K562 (cell line): ENCODE data around the gene TAGLN3. TPM values are rescaled to one million over a fixed set of nuclear protein-coding genes. Genes with fewer than 3 reads are reported as not detected.

Experiments used
- ATAC-seq: fragments of 200-7000 bp; cut with Tn5 transposase; 3 replicates; pipeline ENCODE4 v1.9.1; 2020; ENCODE audit warnings: moderate library complexity
- BruUV-seq: library from RNA; stranded (reverse); fragments of 400-500 nt; replicated peaks from 2 replicates; lab custom pipeline; 2021; lab: Mats Ljungman, UMichigan
- CTCF ChIA-PET: fragments of 300-600 bp; formaldehyde crosslinking; extraction: SDS; loops from one replicate; lab custom pipeline; 2021; ENCODE audit warnings: low intra/inter-chr PET ratio; lab: Yijun Ruan, JAX
- POLR2A ChIA-PET: fragments of 300-600, 350-650 bp; sonication (Branson Sonifier 250); formaldehyde crosslinking; extraction: SDS; loops from one replicate; lab custom pipeline; 2021; ENCODE audit warnings: antibody characterized with exemption, inconsistent platforms; lab: Yijun Ruan, JAX
- DNase-seq, 4 experiments: peaks; one replicate each; pipeline versions ENCODE4 v3.0.0 to v3.0.0-alpha.2; 2011 to 2018; ENCODE audit warnings: low spot score in 3 of 4, mixed read lengths in 3 of 4; ENCODE audit errors: extremely low read depth in 1 of 4
- FAIRE-seq: peaks from 2 replicates; lab custom pipeline; 2011; peaks lifted over from hg19 to GRCh38; lab: Jason Lieb, UNC
- H2AFZ ChIP-seq: 2 replicates; pipeline ENCODE4 v1.6.0; 2011; ENCODE audit warnings: low read depth, low read length, control low read depth, inconsistent platforms
- H3K27ac ChIP-seq: fragments of 200-600 bp; 3 replicates; pipeline ENCODE4 v1.8.0; 2011; ENCODE audit warnings: low read depth, mild to moderate bottlenecking, control low read depth, inconsistent platforms, low read length, moderate library complexity, mixed read lengths; ENCODE audit errors: extremely low read depth
- H3K27me3 ChIP-seq, 2 experiments: fragments of 300-600 bp in 1 of 2; 2 replicates in 1 of 2; 3 replicates in 1 of 2; pipeline versions ENCODE4 v1.6.0 to v1.8.0; 2011; ENCODE audit warnings: inconsistent platforms in 2 of 2, low read length in 2 of 2, mild to moderate bottlenecking in 1 of 2, mixed read lengths in 1 of 2, moderate library complexity in 1 of 2; ENCODE audit not compliant: control insufficient read depth in 2 of 2, insufficient read depth in 2 of 2
- H3K36me3 ChIP-seq: fragments of 300-600 bp; 3 replicates; pipeline ENCODE4 v1.8.0; 2011; ENCODE audit warnings: mild to moderate bottlenecking, low read length, inconsistent platforms; ENCODE audit not compliant: control insufficient read depth, insufficient read depth
- H3K4me1 ChIP-seq, 2 experiments: fragments of 200-600 bp in 1 of 2; replicated peaks in 1 of 2; 2 replicates in 1 of 2; 3 replicates in 1 of 2; pipeline versions ENCODE4 v1.5.1 to v1.8.0; 2011; ENCODE audit warnings: inconsistent platforms in 2 of 2, low read length in 2 of 2, mild to moderate bottlenecking in 1 of 2, mixed read lengths in 1 of 2, moderate library complexity in 1 of 2; ENCODE audit not compliant: control insufficient read depth in 2 of 2, insufficient read depth in 2 of 2
- H3K4me2 ChIP-seq: 2 replicates; pipeline ENCODE4 v1.6.1; 2011; ENCODE audit warnings: low read length, control low read depth, inconsistent platforms, mixed read lengths; ENCODE audit not compliant: insufficient read depth
- H3K4me3 ChIP-seq: fragments of 200-600 bp; sonication (generic), shearing (Covaris generic); 2 replicates; pipeline ENCODE4 v1.5.1; 2016; ENCODE audit warnings: control low read depth, inconsistent platforms
- H3K79me2 ChIP-seq: fragments of 200-600 bp; 3 replicates; pipeline ENCODE4 v1.8.0; 2011; ENCODE audit warnings: low read length, inconsistent platforms; ENCODE audit not compliant: control insufficient read depth, insufficient read depth
- H3K9ac ChIP-seq, 2 experiments: 2 replicates each; pipeline versions ENCODE4 v1.6.0 to v1.6.1; 2011; ENCODE audit warnings: low read depth in 2 of 2, low read length in 2 of 2, control low read depth in 1 of 2, inconsistent platforms in 1 of 2, mild to moderate bottlenecking in 1 of 2, mixed read lengths in 1 of 2; ENCODE audit not compliant: insufficient read depth in 1 of 2
- H3K9me1 ChIP-seq: one replicate; pipeline ENCODE4 v1.6.0; 2011; ENCODE audit warnings: inconsistent platforms, mild to moderate bottlenecking, low read length, moderate library complexity; ENCODE audit not compliant: control insufficient read depth, insufficient read depth
- H3K9me3 ChIP-seq: replicated peaks from 2 replicates; pipeline ENCODE4 v1.5.1; 2011; ENCODE audit warnings: low read depth, low read length, inconsistent platforms; ENCODE audit not compliant: control insufficient read depth, insufficient read depth
- H4K20me1 ChIP-seq: replicated peaks from 2 replicates; pipeline ENCODE4 v1.6.1; 2011; ENCODE audit warnings: low read length, inconsistent platforms, mixed read lengths; ENCODE audit not compliant: control insufficient read depth, insufficient read depth
- CBX3 ChIP-seq, 2 experiments: IDR thresholded peaks; 1 replicate in 1 of 2; 2 replicates in 1 of 2; pipeline ENCODE4 v1.6.1; 2012; ENCODE audit warnings: inconsistent platforms in 2 of 2, low read length in 2 of 2, borderline replicate concordance in 1 of 2, control low read depth in 1 of 2
- MED1 ChIP-seq: sonication (generic); formaldehyde crosslinking; IDR thresholded peaks from 2 replicates; pipeline ENCODE4 v1.8.1; 2023; ENCODE audit warnings: missing genetic modification reagents, borderline replicate concordance
- MTA2 ChIP-seq: fragments of 450-650 bp; IDR thresholded peaks from 2 replicates; pipeline ENCODE4 v1.6.1; 2016; ENCODE audit warnings: low read depth
- MTA3 ChIP-seq: fragments of 450-650 bp; formaldehyde crosslinking; IDR thresholded peaks from 2 replicates; pipeline ENCODE4 v1.6.1; 2017; ENCODE audit warnings: mild to moderate bottlenecking, borderline replicate concordance
- NKRF ChIP-seq: fragments of 450-650 bp; IDR thresholded peaks from 2 replicates; pipeline ENCODE4 v1.6.1; 2016; ENCODE audit warnings: borderline replicate concordance
- POLR2G ChIP-seq: fragments of 200-400 bp; formaldehyde crosslinking; IDR thresholded peaks from 2 replicates; pipeline ENCODE4 v1.6.1; 2017; ENCODE audit warnings: low read depth, mild to moderate bottlenecking, antibody characterized with exemption, low read length, moderate library complexity
- SRSF7 ChIP-seq: fragments of 200-400 bp; formaldehyde crosslinking; optimal IDR thresholded peaks from 2 replicates; pipeline ENCODE3; 2017; ENCODE audit warnings: mild to moderate bottlenecking, low read depth, low read length
- TRIM28 ChIP-seq: fragments of 450-650 bp; IDR thresholded peaks from 2 replicates; pipeline ENCODE4 v1.6.1; 2017
- XRCC4 ChIP-seq: IDR thresholded peaks from one replicate; pipeline ENCODE4 v1.6.1; 2011; ENCODE audit not compliant: insufficient read depth, insufficient read length; ENCODE audit errors: extremely low read depth
- ZC3H8 ChIP-seq: fragments of 450-650 bp; IDR thresholded peaks from 2 replicates; pipeline ENCODE4 v1.6.1; 2017
- ZNF668 ChIP-seq: fragments of 250-450 bp; sonication (Bioruptor Pico); IDR thresholded peaks from 2 replicates; pipeline ENCODE4 v1.8.0; 2022; ENCODE audit warnings: mild to moderate bottlenecking, inconsistent platforms
- WGBS: fragments of 100-300 bp; shearing (Covaris generic); methylation state at CpG from one replicate; pipeline ENCODE4 v1.1.6; 2016; ENCODE audit warnings: low coverage, mixed read lengths; ENCODE audit not compliant: insufficient coverage; ENCODE audit errors: missing lambda C conversion rate; 5-methylcytosine and 5-hydroxymethylcytosine counted together
- in situ Hi-C: fragments of 300-500 bp; cut with MboI; formaldehyde crosslinking; loops from 4 replicates; pipeline ENCODE4 v1.15.0; 2018; ENCODE audit warnings: inconsistent platforms, mixed read lengths
- intact Hi-C: fragments of 100-400 bp; cut with micrococcal nuclease; formaldehyde crosslinking; loops from 2 replicates; pipeline ENCODE4 v1.14.2; 2022
- polyA plus RNA-seq, 8 experiments: library from polyadenylated mRNA; depleted of rRNA in 4 of 8; stranded (reverse) in 5 of 8; unstranded in 3 of 8; fragments of >200 nt; fragmentation: Nextera tagmentation in 2 of 8; fragmentation: Illumina TruSeq in 1 of 8; extraction: Ambion mirVana in 2 of 8; extraction: Trizol in 1 of 8; gene quantifications; 2 replicates each; pipeline versions ENCODE4 v1.2.1 to v1.2.3, GENCODE V29; 2011 to 2014; ENCODE audit warnings: inconsistent platforms in 1 of 8, missing spikeins in 1 of 8
- total RNA-seq, 7 experiments: library from RNA; depleted of rRNA in 6 of 7; stranded (reverse); fragments of >200 nt in 6 of 7; fragmentation: Illumina TruSeq in 2 of 7; extraction: Trizol in 2 of 7; gene quantifications; 2 replicates each; pipeline versions ENCODE4 v1.2.1 to v1.2.3, GENCODE V29; 2011 to 2021; ENCODE audit warnings: low replicate concordance in 1 of 7

The TAGLN3 gene
- total and polyA plus RNA-seq, 9 of the 15 experiments (the other 6 are each of a cell fraction or from before 2014, with no cell fraction given), result 0.06 TPM; not detected in 7

DNA sequence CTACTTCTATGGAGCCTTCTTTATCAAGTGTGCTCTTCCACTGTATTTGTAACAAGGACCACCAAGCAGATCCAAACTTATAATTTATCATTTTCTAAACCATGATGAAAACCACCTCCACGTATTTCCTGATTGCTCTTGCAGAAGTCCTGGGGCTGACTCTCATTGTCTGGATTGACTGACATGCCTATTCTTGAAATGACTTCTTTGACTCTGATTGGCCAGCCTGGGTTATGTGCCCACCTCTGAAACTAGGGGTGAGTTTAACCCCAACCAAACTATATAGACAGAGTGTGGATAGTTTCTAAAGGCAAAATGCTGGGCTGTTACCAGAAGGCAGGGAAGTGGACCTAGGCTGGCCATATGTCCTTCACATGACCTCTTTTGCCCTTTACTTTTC, 48.5 kb downstream of the TAGLN3 start:
- no peaks in the 10 kb centered on the region for H3K9me3 ChIP-seq
- TF ChIP-seq XRCC4 (no peak), NKRF (no peak), ZNF668 (CRISPR knock-in tag) (no peak)
- H3K9me1 ChIP-seq, result no peaks in the 10 kb centered on the region
- ChIA-PET POLR2A (no interaction called here), CTCF (interaction anchor here (1.0 kb wide), 1 partner anchor 19 kb away, joined by 4 read pairs; no protein-coding TSS in a partner anchor)
- DNase-seq (no peak), ATAC-seq (no peak), FAIRE-seq (no peak)
- WGBS, result 0% methylated on average over 1 of the region's 1 CpG
- H3K9ac ChIP-seq, result no peak overlapping the region
- no peak overlapping the region for H2AFZ ChIP-seq
- no peaks in the 10 kb centered on the region for H4K20me1 ChIP-seq
- H3K27ac ChIP-seq, result no peak overlapping the region
- H3K79me2 ChIP-seq, result no peaks in the 10 kb centered on the region
- no peak overlapping the region for H3K4me2 ChIP-seq
- H3K36me3 ChIP-seq, result no peaks in the 10 kb centered on the region
- H3K4me1 ChIP-seq, result no peaks in the 10 kb centered on the region
- in situ Hi-C loops, result no loop called here
- BruUV-seq, result no TSS peak
- no peaks in the 10 kb centered on the region for H3K27me3 ChIP-seq
- no peak overlapping the region for H3K4me3 ChIP-seq
- intact Hi-C loops, result no loop called here

GRCh38 chr3:112048911-112049310, 50.2 kb downstream of the TAGLN3 start:
- H3K27me3 ChIP-seq, result no peaks in the 10 kb centered on the region
- ChIA-PET CTCF (no interaction called here), POLR2A (no interaction called here)
- BruUV-seq, result no TSS peak
- TF ChIP-seq TRIM28 (no peak), MTA2 (no peak), MED1 (no peak), SRSF7 (no peak), POLR2G (no peak), ZC3H8 (no peak), MTA3 (no peak), CBX3 (IDR thresholded peaks at IDR 0.05; ENCODE audit: borderline replicate concordance in 1 of 2, low read length in 2 of 2) (no peak)
- no peak for DNase-seq
- no peak overlapping the region for H2AFZ ChIP-seq
- H3K9me3 ChIP-seq, result no peaks in the 10 kb centered on the region
- no peaks in the 10 kb centered on the region for H4K20me1 ChIP-seq
- WGBS, result 5% methylated on average over 8 of the region's 8 CpGs
- H3K4me3 ChIP-seq, result no peak overlapping the region
- H3K9me1 ChIP-seq, result no peaks in the 10 kb centered on the region
- in situ Hi-C loops, result no loop called here
- no peaks in the 10 kb centered on the region for H3K79me2 ChIP-seq
- H3K36me3 ChIP-seq, result no peaks in the 10 kb centered on the region
- H3K27ac ChIP-seq, result no peak overlapping the region
- no peaks in the 10 kb centered on the region for H3K4me1 ChIP-seq
- intact Hi-C loops, result no loop called here
- ATAC-seq, result no peak
- no peak overlapping the region for H3K4me2 ChIP-seq
- H3K9ac ChIP-seq, result no peak overlapping the region
- no peak for FAIRE-seq
